Measurements from ENCODE around the gene GPRASP2.

The GPRASP2 gene

GRCh38 chrX:102711872-102712215 lies 404 bp upstream of the GPRASP2 start:
- peaks cover 9% of the 10 kb centered on the region for H3K4me1 ChIP-seq (ENCODE audit: insufficient read depth, low read length, severe bottlenecking)
- no peak overlapping the region for H3K4me2 ChIP-seq (ENCODE audit: low read length)
- H3K36me3 ChIP-seq (ENCODE audit: insufficient read depth, low read length), result no peaks in the 10 kb centered on the region
- no peaks in the 10 kb centered on the region for H3K9me2 ChIP-seq (ENCODE audit: low read depth, low read length)
- no peak overlapping the region for H3K9ac ChIP-seq (ENCODE audit: low read length)
- no peak for TF ChIP-seq CTCF (IDR thresholded peaks at IDR 0.05; ENCODE audit: low read length)
- no peak for TF ChIP-seq EZH2 (IDR thresholded peaks at IDR 0.05; ENCODE audit: borderline replicate concordance, low read length)
- H2AFZ ChIP-seq (ENCODE audit: low read length), result no peak overlapping the region
- H4K20me1 ChIP-seq (ENCODE audit: insufficient read depth, low read length), result no peaks in the 10 kb centered on the region
- no peaks in the 10 kb centered on the region for H3K79me2 ChIP-seq (ENCODE audit: insufficient read depth, low read length)
- no peak overlapping the region for H3K27ac ChIP-seq (ENCODE audit: low read depth, low read length, poor library complexity, severe bottlenecking)
- no peak overlapping the region for H3K4me3 ChIP-seq (ENCODE audit: low read depth, low read length, poor library complexity, severe bottlenecking)
- no peaks in the 10 kb centered on the region for H3K27me3 ChIP-seq (ENCODE audit: insufficient read depth, low read length)
- H3F3A ChIP-seq (ENCODE audit: insufficient read depth, low read length), result no peaks in the 10 kb centered on the region
- no peaks in the 10 kb centered on the region for H3K9me3 ChIP-seq (ENCODE audit: low read length)

GRCh38 chrX:102712981-102713625 lies 855 bp downstream of the GPRASP2 start:
- H3K36me3 ChIP-seq (ENCODE audit: insufficient read depth, low read length), result no peaks in the 10 kb centered on the region
- no peaks in the 10 kb centered on the region for H3K79me2 ChIP-seq (ENCODE audit: insufficient read depth, low read length)
- no peaks in the 10 kb centered on the region for H4K20me1 ChIP-seq (ENCODE audit: insufficient read depth, low read length)
- H3K4me2 ChIP-seq (ENCODE audit: low read length), result no peak overlapping the region
- H2AFZ ChIP-seq (ENCODE audit: low read length), result no peak overlapping the region
- no peaks in the 10 kb centered on the region for H3K9me2 ChIP-seq (ENCODE audit: low read depth, low read length)
- no peak overlapping the region for H3K4me3 ChIP-seq (ENCODE audit: low read depth, low read length, poor library complexity, severe bottlenecking)
- H3K9ac ChIP-seq (ENCODE audit: low read length), result no peak overlapping the region
- peaks cover 9% of the 10 kb centered on the region for H3K4me1 ChIP-seq (ENCODE audit: insufficient read depth, low read length, severe bottlenecking)
- TF ChIP-seq CTCF (IDR thresholded peaks at IDR 0.05; ENCODE audit: low read length) (no peak), EZH2 (IDR thresholded peaks at IDR 0.05; ENCODE audit: borderline replicate concordance, low read length) (no peak)
- no peak overlapping the region for H3K27ac ChIP-seq (ENCODE audit: low read depth, low read length, poor library complexity, severe bottlenecking)
- H3F3A ChIP-seq (ENCODE audit: insufficient read depth, low read length), result no peaks in the 10 kb centered on the region
- no peaks in the 10 kb centered on the region for H3K27me3 ChIP-seq (ENCODE audit: insufficient read depth, low read length)
- H3K9me3 ChIP-seq (ENCODE audit: low read length), result no peaks in the 10 kb centered on the region

GRCh38 chrX:102714994-102715393 lies 2.7 kb downstream of the GPRASP2 start:
- peaks cover 5% of the 10 kb centered on the region for H3K4me1 ChIP-seq (ENCODE audit: insufficient read depth, low read length, severe bottlenecking)
- no peaks in the 10 kb centered on the region for H3K79me2 ChIP-seq (ENCODE audit: insufficient read depth, low read length)
- H3K4me3 ChIP-seq (ENCODE audit: low read depth, low read length, poor library complexity, severe bottlenecking), result no peak overlapping the region
- H3K36me3 ChIP-seq (ENCODE audit: insufficient read depth, low read length), result no peaks in the 10 kb centered on the region
- no peaks in the 10 kb centered on the region for H3F3A ChIP-seq (ENCODE audit: insufficient read depth, low read length)
- no peak overlapping the region for H3K4me2 ChIP-seq (ENCODE audit: low read length)
- H3K9me2 ChIP-seq (ENCODE audit: low read depth, low read length), result no peaks in the 10 kb centered on the region
- H3K9ac ChIP-seq (ENCODE audit: low read length), result no peak overlapping the region
- no peak overlapping the region for H3K27ac ChIP-seq (ENCODE audit: low read depth, low read length, poor library complexity, severe bottlenecking)
- no peak overlapping the region for H2AFZ ChIP-seq (ENCODE audit: low read length)
- TF ChIP-seq CTCF (IDR thresholded peaks at IDR 0.05; ENCODE audit: low read length), result peak; percentile 42
- TF ChIP-seq EZH2 (IDR thresholded peaks at IDR 0.05; ENCODE audit: borderline replicate concordance, low read length), result no peak
- no peaks in the 10 kb centered on the region for H3K9me3 ChIP-seq (ENCODE audit: low read length)
- no peaks in the 10 kb centered on the region for H4K20me1 ChIP-seq (ENCODE audit: insufficient read depth, low read length)
- H3K27me3 ChIP-seq (ENCODE audit: insufficient read depth, low read length), result no peaks in the 10 kb centered on the region
